PC-3 (cell line): Measurements from ENCODE around the gene SYT7. TPM values are rescaled to one million over a fixed set of nuclear protein-coding genes. Genes with fewer than 3 reads are reported as not detected.

Source experiments
- ATAC-seq: fragments of 200-7000 bp; cut with Tn5 transposase; 2 replicates; pipeline ENCODE4 v1.9.1; 2020; ENCODE audit warnings: mild to moderate bottlenecking, moderate library complexity
- BruUV-seq: library from RNA; stranded (reverse); fragments of 400-500 nt; replicated peaks from 2 replicates; lab custom pipeline; 2021; lab: Mats Ljungman, UMichigan
- CTCF ChIA-PET: fragments of 300-600 bp; sonication (Branson Sonifier 250); formaldehyde crosslinking; loops from one replicate; lab custom pipeline; 2022; ENCODE audit warnings: antibody characterized with exemption; lab: Charles Lee
- POLR2A ChIA-PET: fragments of 300-600 bp; sonication (Branson Sonifier 250); formaldehyde crosslinking; loops from one replicate; lab custom pipeline; 2022; ENCODE audit warnings: antibody characterized with exemption; ENCODE audit not compliant: unreplicated experiment; lab: Charles Lee
- DNase-seq: peaks from one replicate; pipeline ENCODE4 v3.0.0-alpha.2; 2015
- H2AFZ ChIP-seq: fragments of 300-600 bp; sonication (generic); 2 replicates; pipeline ENCODE4 v1.6.0; 2016; ENCODE audit warnings: antibody characterized with exemption, low read length
- H3F3A ChIP-seq: fragments of 300-600 bp; sonication (generic); one replicate; pipeline ENCODE4 v1.6.0; 2017; ENCODE audit warnings: antibody characterized with exemption, low read length, control low read depth, mild to moderate bottlenecking; ENCODE audit not compliant: unreplicated experiment
- H3K27ac ChIP-seq: fragments of 300-600 bp; sonication (generic); 2 replicates; pipeline ENCODE4 v1.5.1; 2016; ENCODE audit warnings: mild to moderate bottlenecking, low read length
- H3K27me3 ChIP-seq: fragments of 300-600 bp; sonication (generic); 2 replicates; pipeline ENCODE4 v1.6.1; 2016; ENCODE audit warnings: low read length, mixed read lengths
- H3K36me3 ChIP-seq: fragments of 300-600 bp; sonication (generic); 2 replicates; pipeline ENCODE4 v1.6.1; 2016; ENCODE audit warnings: low read depth, mixed run types, low read length, mixed read lengths
- H3K4me1 ChIP-seq: fragments of 300-600 bp; sonication (generic); 2 replicates; pipeline ENCODE4 v1.5.1; 2016; ENCODE audit warnings: low read length; ENCODE audit not compliant: insufficient read depth
- H3K4me2 ChIP-seq: fragments of 300-600 bp; sonication (generic); 2 replicates; pipeline ENCODE4 v1.6.0; 2016; ENCODE audit warnings: low read length
- H3K4me3 ChIP-seq: fragments of 300-600 bp; sonication (generic); 2 replicates; pipeline ENCODE4 v1.5.1; 2016; ENCODE audit warnings: mild to moderate bottlenecking, low read length, mixed read lengths
- H3K79me2 ChIP-seq: fragments of 300-600 bp; sonication (generic); 2 replicates; pipeline ENCODE4 v1.6.1; 2017; ENCODE audit warnings: low read length, mixed read lengths
- H3K9ac ChIP-seq: fragments of 300-600 bp; sonication (generic); 2 replicates; pipeline ENCODE4 v1.6.0; 2016; ENCODE audit warnings: mild to moderate bottlenecking, low read length
- H3K9me2 ChIP-seq: fragments of 300-600 bp; sonication (generic); replicated peaks from 2 replicates; pipeline ENCODE4 v1.6.1; 2016; ENCODE audit warnings: mixed run types, low read length, mixed read lengths
- H3K9me3 ChIP-seq: fragments of 300-600 bp; sonication (generic); 2 replicates; pipeline ENCODE4 v1.6.1; 2016; ENCODE audit warnings: low read length, mixed read lengths
- H4K20me1 ChIP-seq: fragments of 300-600 bp; sonication (generic); 2 replicates; pipeline ENCODE4 v1.6.1; 2016; ENCODE audit warnings: low read length, mixed read lengths
- CTCF ChIP-seq: fragments of 300-600 bp; sonication (generic); conservative IDR thresholded peaks from 2 replicates; pipeline ENCODE4 v1.5.1; 2017; ENCODE audit warnings: antibody characterized with exemption, low read depth, mild to moderate bottlenecking, low read length
- EZH2 ChIP-seq: fragments of 300-600 bp; sonication (generic); IDR thresholded peaks from one replicate; pipeline ENCODE4 v1.6.1; 2017; ENCODE audit warnings: antibody characterized with exemption, mild to moderate bottlenecking, low read length; ENCODE audit not compliant: unreplicated experiment
- EZH2phosphoT487 ChIP-seq: fragments of 300-600 bp; sonication (generic); IDR thresholded peaks from 2 replicates; pipeline ENCODE4 v1.6.1; 2018; ENCODE audit warnings: mild to moderate bottlenecking, antibody characterized with exemption, low read length, borderline replicate concordance
- intact Hi-C: fragments of 100-400 bp; cut with micrococcal nuclease; formaldehyde crosslinking; loops from 2 replicates; pipeline ENCODE4 v1.9.0; 2023
- total RNA-seq: library from RNA; depleted of rRNA; stranded (reverse); fragments of >200 nt; gene quantifications from 2 replicates; pipeline ENCODE4 v1.2.3, GENCODE V29; 2014

The SYT7 gene
- total RNA-seq, 1 experiment from 2014 or later = 23.2 TPM

GRCh38 chr11:61575886-61576861 lies 4.7 kb downstream of the SYT7 start:
- CTCF ChIA-PET = interaction anchor here (0.7 kb wide), 1 partner anchor 171 kb away, joined by 5 read pairs; no protein-coding TSS in a partner anchor

GRCh38 chr11:61574611-61575010 lies 6.3 kb downstream of the SYT7 start:
- CTCF ChIA-PET = no interaction called here
- no TSS peak for BruUV-seq
- peaks cover 4% of the 10 kb centered on the region for H3K4me1 ChIP-seq

More at GRCh38 chr11:61575886-61576861, 4.7 kb downstream of the SYT7 start:
- intact Hi-C loops = no loop called here
- Histone ChIP-seq H3K9ac (no peak overlapping the region), H3K27me3 (peaks cover 9% of the 10 kb centered on the region), H3K4me1 (peaks cover 12% of the 10 kb centered on the region), H2AFZ (no peak overlapping the region), H3K4me3 (no peak overlapping the region), H3K4me2 (no peak overlapping the region), H3K36me3 (no peaks in the 10 kb centered on the region), H3K27ac (no peak overlapping the region), H3F3A (no peaks in the 10 kb centered on the region), H3K9me3 (no peaks in the 10 kb centered on the region), H4K20me1 (0 out of 2 replicates have a peak, but pooled peaks cover 8% of the 10 kb centered on the region), H3K9me2 (no peaks in the 10 kb centered on the region), H3K79me2 (no peaks in the 10 kb centered on the region)
- ATAC-seq (no peak), DNase-seq (no peak)
- POLR2A ChIA-PET = no interaction called here
- BruUV-seq = no TSS peak
- no peak for TF ChIP-seq EZH2
- TF ChIP-seq CTCF = no peak
- TF ChIP-seq EZH2phosphoT487 = no peak

More at GRCh38 chr11:61574611-61575010, 6.3 kb downstream of the SYT7 start:
- Histone ChIP-seq H3K36me3 (no peaks in the 10 kb centered on the region), H3K4me3 (no peak overlapping the region), H3K9ac (no peak overlapping the region), H3K4me2 (no peak overlapping the region), H3K27me3 (peaks cover 2% of the 10 kb centered on the region; the same call in 1 of the 2 replicates), H3K9me3 (no peaks in the 10 kb centered on the region), H4K20me1 (0 out of 2 replicates have a peak, but pooled peaks cover 8% of the 10 kb centered on the region), H3F3A (no peaks in the 10 kb centered on the region), H3K9me2 (no peaks in the 10 kb centered on the region), H3K79me2 (no peaks in the 10 kb centered on the region), H2AFZ (no peak overlapping the region), H3K27ac (no peak overlapping the region)
- DNase-seq = no peak
- ATAC-seq = no peak
- POLR2A ChIA-PET = no interaction called here
- no peak for TF ChIP-seq EZH2
- TF ChIP-seq CTCF = no peak
- TF ChIP-seq EZH2phosphoT487 = no peak
- intact Hi-C loops = no loop called here
